Measurements from ENCODE around the gene NME4.
"Not testable (repeated sequence)": the region's sequence is repeated elsewhere in the genome, so short reads cannot be mapped to it uniquely, and the experiment has no call there.

GRCh38 chr16:422179-422578, 25.2 kb downstream of the NME4 start:
- TF ChIP-seq ZNF274 (IDR thresholded peaks at IDR 0.05; ENCODE audit: low read length); ZNF274 (tag by site-specific recombination; IDR thresholded peaks at IDR 0.05; ENCODE audit: borderline replicate concordance); ZNF776 (tag by site-specific recombination; IDR thresholded peaks at IDR 0.05; ENCODE audit: borderline replicate concordance); ZNF510 (tag by site-specific recombination; IDR thresholded peaks at IDR 0.05; ENCODE audit: insufficient replicate concordance); CTCF (tag by site-specific recombination; IDR thresholded peaks at IDR 0.05); ZNF521 (tag by site-specific recombination; IDR thresholded peaks at IDR 0.05); ZBTB11 (tag by site-specific recombination; conservative IDR thresholded peaks at IDR 0.05; ENCODE audit: low read depth); ZNF416 (tag by site-specific recombination; IDR thresholded peaks at IDR 0.05); REST (tag by site-specific recombination; IDR thresholded peaks at IDR 0.05); ZIC2 (tag by site-specific recombination; IDR thresholded peaks at IDR 0.05); ZNF791 (tag by site-specific recombination; IDR thresholded peaks at IDR 0.05); ZNF2 (tag by site-specific recombination; IDR thresholded peaks at IDR 0.05); ZNF48 (tag by site-specific recombination; IDR thresholded peaks at IDR 0.05); ZFP41 (tag by site-specific recombination; IDR thresholded peaks at IDR 0.05; ENCODE audit: borderline replicate concordance): not testable (repeated sequence)
